HG02840 (cell line): ENCODE measurements around the gene RSAD1.

Experiments used
- ATAC-seq: cut with Tn5 transposase; IDR thresholded peaks from one replicate; pipeline ENCODE4 v1.9.1; 2021; ENCODE audit warnings: mild to moderate bottlenecking, moderate library complexity, moderate number of reproducible peaks; ENCODE audit not compliant: unreplicated experiment, low FRiP score

Gene RSAD1

GRCh38 chr17:50517011-50517410 lies 38.4 kb downstream of the RSAD1 start:
- ATAC-seq = no peak

GRCh38 chr17:50517504-50518383 lies 39.1 kb downstream of the RSAD1 start:
- ATAC-seq = no peak

- ATAC-seq = no peak
Observed at GRCh38 chr17:50518384-50519023, 39.8 kb downstream of the RSAD1 start.

- no peak for ATAC-seq
Observed at GRCh38 chr17:50519141-50519834, 40.6 kb downstream of the RSAD1 start.

GRCh38 chr17:50520483-50520882 lies 41.8 kb downstream of the RSAD1 start:
- no peak for ATAC-seq

- no peak for ATAC-seq
Observed at GRCh38 chr17:50521514-50521913, 42.9 kb downstream of the RSAD1 start.

- no peak for ATAC-seq
Observed at GRCh38 chr17:50522766-50523165, 44.1 kb downstream of the RSAD1 start.

GRCh38 chr17:50523208-50523607 lies 44.5 kb downstream of the RSAD1 start:
- no peak for ATAC-seq

GRCh38 chr17:50524838-50525237 lies 46.2 kb downstream of the RSAD1 start:
- no peak for ATAC-seq

- no peak for ATAC-seq
Observed at GRCh38 chr17:50527155-50527762, 48.6 kb downstream of the RSAD1 start.

- ATAC-seq = no peak
Observed at GRCh38 chr17:50527949-50528474, 49.4 kb downstream of the RSAD1 start.

- ATAC-seq = no peak
Observed at GRCh38 chr17:50529849-50530248, 51.2 kb downstream of the RSAD1 start.

GRCh38 chr17:50531428-50532025 lies 52.9 kb downstream of the RSAD1 start:
- ATAC-seq = no peak

GRCh38 chr17:50532452-50533024 lies 53.9 kb downstream of the RSAD1 start, which contains the start of gene EPN3:
TSS of gene EPN3 (plus strand) at chr17:50532735. CDS start at chr17:50536557, 3,822 bp downstream.
- no peak for ATAC-seq

GRCh38 chr17:50533185-50533584 lies 54.5 kb downstream of the RSAD1 start:
- no peak for ATAC-seq

GRCh38 chr17:50533720-50534148 lies 55.1 kb downstream of the RSAD1 start:
- ATAC-seq = no peak

GRCh38 chr17:50534222-50534978 lies 55.7 kb downstream of the RSAD1 start:
- no peak for ATAC-seq

- no peak for ATAC-seq
Observed at GRCh38 chr17:50534979-50535326, 56.3 kb downstream of the RSAD1 start.

- ATAC-seq = no peak
Observed at GRCh38 chr17:50535407-50535806, 56.7 kb downstream of the RSAD1 start.
